ENCODE results near the gene CDKN1C.

Gene CDKN1C

GRCh38 chr11:2841411-2842190 lies 44.0 kb downstream of the CDKN1C start:
- no peak for DNase-seq

- DNase-seq, result no peak
Measured at GRCh38 chr11:2839395-2839943, 46.1 kb downstream of the CDKN1C start.

GRCh38 chr11:2838676-2839294 lies 46.8 kb downstream of the CDKN1C start:
- DNase-seq, result no peak

DNA sequence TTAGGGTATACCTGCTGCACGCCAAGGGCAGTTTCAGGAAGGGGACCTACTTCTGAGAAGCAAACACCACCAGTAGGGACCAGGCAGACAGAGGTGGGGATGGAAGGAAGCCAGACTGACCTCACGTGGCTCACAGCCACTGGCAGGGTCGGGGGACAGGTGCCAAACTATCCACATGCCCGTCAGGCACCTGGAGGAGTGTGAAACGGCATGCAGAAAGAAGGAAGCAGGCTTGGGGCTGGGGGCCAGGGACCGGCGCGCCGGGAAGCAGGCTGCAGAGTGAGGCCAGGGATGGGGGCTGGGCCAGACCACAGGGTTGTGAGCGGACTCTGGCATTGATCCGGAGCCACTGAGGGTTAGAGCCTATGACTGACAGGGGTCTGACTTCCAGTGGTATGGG lies 47.5 kb downstream of the CDKN1C start:
- DNase-seq, result no peak

DNA sequence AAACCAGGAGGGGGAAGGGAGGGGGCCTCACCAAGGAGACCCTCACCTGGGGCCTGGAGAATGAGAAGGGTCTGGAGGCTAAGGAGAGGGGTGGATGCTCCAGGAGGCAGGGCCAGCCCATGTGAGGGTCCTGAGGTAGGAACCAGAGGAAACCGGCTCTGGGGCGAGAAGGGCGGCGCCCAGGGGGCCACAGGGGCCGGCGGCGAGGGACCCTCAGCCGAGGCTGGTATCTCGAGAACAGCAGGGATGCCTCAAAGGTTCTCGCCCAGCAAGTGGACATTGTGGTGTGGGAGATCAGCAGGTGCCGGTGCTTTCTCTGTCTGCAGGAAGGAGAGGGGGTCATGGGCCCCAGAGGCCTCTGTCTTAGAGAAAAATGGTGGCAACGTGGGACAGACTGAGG lies 47.9 kb downstream of the CDKN1C start:
- no peak for DNase-seq

GRCh38 chr11:2837096-2837601 lies 48.4 kb downstream of the CDKN1C start:
- DNase-seq, result no peak

DNA sequence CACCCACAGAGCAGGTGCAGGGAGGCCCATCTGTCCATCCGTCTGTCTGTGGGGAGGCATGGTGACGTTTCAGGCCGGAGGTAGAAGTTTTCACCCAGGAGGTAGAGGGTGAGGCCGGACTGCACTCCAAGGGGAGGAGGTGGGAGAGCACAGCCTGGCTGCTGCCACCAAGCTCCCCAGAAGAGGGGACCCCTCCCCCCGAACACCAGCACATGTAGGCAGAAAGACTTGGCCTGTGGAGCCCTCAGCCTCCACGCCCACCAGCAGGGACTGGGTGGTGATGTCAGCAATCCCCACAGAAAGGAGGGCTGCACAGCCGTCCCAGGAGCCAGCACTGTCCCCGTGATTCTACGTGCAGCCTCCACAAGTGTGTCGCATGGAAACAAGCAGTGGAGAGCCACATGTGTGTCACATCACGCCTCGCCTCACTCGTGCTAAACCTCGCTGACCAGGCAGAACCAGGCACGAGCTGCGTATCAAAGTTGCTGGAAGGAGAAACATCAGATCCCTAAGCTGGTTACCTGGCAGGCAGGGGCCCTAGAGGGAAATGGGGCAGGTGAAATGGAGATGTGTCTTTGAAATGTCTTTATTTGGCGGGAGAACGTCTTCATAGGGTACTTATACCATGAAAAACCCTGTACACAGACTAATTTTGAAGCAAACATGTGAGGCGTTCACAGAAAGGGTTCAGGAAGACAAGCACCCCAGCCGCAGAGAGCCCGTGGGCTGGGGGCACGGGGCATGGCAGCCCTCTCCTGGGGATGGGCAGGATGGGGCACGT lies 49.1 kb downstream of the CDKN1C start:
- DNase-seq, result no peak

DNA sequence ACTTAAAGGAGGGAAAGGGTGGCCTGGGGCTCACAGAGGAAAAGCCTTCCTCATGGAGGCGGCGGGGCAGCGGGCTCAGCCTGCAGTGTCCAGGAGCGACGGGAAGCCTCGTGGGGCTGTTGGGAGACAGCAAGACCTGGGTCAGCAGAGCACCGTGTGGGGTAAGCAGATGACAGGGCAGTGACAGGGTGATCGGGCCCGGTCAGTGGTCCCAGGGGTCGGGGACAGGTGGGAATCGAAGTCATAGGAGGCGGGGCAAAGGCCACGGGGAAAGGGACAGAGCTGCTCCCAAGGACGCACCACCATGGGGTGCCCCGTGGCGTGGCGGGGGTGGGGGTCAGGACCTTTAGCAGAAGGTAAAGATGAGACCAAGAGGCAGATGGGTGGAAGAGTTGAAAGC lies 49.8 kb downstream of the CDKN1C start:
- DNase-seq, result no peak

DNA sequence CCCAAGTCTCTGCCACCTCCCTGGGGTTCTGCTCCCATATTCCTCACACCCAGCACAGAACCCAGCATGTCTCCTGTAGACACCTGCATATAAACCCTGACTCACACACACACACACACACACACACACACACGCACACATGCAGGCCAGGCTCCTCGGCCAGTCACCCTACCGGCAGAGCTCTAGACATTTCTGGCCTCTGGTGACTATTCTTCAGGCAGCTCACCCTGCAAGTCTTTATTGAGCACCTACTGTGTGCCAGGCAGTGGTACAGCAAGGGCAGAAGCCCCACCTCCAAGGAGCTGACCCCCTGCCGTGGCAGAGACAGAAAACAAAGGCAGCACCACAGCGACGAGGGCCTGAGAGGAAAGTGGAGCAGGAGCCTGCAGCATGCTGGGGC lies 50.3 kb downstream of the CDKN1C start:
- DNase-seq, result no peak

DNA sequence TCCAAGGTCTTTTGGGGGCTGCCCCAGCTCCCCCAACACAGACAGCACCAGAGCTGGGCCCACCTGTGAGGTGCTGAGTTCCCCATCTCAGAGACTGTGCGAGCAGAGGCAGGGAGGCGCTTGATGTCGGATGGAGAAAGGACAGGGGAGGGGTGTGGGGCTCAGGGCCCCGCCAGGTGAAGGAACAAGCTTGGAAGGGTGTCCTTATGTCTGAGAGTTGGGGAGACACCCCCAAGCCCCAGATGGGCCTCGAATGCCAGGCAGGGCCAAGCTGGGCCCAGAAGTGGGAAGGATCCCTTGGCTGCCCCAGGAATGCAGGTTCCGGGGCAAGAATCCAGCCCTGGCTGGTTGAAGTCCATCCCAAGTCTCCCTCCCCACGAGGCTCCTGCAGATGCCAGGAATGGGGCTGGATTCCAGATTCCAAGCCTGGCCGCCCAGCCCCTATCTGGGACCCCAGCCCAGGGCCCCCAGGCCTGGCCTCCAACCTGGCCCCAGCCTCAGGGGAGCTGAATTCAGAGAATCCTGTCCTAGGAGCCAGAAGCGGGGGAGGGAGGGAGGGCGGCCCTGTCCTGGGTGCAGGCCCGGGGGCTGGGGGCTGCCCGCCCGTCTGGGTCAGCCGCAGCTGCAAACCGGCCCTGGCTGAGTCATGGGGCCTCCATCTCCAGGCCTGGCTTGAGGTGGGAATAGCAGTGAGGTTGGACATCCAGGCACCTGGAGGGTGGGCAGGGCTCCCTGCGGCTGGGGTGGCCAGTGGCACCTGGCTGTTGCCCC lies 50.9 kb downstream of the CDKN1C start:
- DNase-seq, result no peak

DNA sequence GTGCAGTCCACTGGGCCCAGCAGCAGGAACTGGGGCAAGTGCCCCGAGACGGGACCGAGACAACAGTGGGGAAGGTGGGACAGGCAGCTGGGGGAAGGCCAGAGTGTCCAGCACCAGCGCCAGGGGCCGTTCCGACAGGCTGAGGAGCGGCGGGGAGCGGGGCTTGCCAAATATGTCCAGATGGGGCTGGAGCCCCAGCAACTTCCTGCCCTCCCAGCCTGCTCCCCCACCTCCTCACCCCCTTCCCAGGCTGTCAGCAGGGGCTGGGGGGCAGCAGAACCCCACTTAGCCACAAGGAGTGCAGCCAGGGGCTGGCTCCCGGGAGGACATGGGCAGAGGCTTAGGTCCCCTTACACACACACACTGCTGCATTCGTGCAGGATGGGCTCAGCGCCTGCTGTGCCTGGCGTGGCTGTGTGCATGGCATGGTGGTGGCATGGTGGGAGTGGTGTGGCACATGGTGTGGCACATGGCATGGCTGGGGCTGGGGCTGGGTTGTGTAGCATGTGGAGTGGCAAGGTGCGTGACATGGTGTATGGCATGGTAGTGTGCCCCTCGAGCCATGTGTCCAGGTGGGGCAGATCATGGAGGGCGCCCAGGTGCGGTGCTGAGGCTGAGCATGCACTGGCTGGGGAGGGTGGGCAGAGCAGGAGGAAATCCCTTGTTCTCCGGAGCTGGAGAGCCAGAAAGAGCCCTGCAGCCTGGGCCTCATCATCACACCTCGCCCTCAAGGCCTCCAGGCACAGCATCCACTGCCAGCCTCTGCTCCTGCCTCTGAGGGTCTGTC lies 51.7 kb downstream of the CDKN1C start:
- no peak for DNase-seq
